SKM-1 treated with dmso at 0.1 percent for 144 hours (cell line): ENCODE results near the gene SOD3.

Experiments used
- DNase-seq: peaks from one replicate; lab custom pipeline; 2025; ENCODE audit not compliant: unreplicated experiment; lab: John Stamatoyannopoulos, UW

The SOD3 gene

DNA sequence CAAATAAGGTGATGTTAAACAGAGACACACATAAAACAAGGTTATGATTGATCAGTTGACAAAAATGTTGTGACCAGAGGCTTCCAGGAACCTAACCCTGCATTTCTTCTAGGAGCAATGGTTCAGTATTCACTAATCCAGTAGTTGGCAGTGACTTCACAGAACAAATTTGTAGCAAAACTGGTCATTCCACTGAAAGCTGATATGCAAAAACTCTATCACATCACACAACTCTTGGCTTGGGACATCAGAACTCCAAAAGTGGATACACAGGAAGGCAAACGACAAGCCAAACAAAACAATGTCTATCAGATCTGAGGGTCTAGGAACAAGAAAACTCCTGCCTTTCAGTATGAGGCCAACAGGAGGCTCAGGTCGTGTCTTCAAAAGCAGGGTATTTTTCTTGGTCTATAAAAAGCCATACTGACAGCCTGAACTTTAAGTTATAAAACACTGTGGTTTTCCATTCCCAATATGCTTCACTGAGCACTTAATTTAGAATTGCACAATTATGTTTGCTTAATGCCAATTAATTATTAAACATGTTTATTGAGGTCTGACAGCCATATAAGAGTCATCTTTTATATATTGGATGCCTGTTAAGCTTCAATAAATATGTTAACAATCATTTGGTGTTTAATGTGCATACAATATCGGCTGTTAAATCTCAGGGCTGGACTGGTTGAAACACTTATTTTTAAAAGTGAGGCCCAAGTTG lies 45.6 kb downstream of the SOD3 start:
- DNase-seq: no peak

DNA sequence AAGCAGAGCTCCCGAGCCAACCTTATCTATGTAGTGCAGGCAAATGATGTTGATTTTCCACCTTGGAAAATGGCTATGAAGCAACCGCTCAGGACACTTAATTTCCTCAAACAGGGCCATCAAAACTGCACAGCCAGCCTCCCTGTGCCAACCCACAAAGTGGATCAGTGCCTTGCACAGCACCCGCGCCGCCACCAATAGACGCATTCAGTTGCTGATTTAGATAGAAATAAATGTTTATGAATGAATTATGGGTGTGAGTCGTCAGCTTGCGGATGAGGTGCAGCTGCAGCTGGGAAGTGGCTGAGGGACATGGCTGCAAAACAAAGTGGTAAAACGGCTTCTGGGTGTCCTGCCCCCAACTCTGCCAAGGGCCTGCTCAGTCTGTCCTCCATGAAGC lies 47.0 kb downstream of the SOD3 start:
- DNase-seq: no peak

DNA sequence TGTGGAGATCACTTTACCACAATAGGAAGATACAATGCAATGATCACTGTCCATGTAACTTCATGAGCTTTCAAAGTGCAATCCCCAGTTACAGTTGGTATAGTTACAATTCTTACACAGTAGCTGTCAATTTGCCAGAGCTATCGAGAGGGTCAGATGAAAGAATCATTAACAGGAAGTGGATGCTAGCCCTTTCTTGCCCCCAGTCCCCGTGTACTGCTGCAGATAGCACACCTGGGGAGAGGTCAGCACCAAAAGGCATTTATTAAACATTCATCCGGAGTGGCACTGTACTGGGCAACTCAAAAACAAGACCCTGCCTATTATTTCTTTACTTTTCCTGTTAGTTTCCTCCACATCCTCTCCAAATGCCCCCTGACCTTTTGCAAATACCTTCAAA lies 47.7 kb downstream of the SOD3 start:
- no peak for DNase-seq

DNA sequence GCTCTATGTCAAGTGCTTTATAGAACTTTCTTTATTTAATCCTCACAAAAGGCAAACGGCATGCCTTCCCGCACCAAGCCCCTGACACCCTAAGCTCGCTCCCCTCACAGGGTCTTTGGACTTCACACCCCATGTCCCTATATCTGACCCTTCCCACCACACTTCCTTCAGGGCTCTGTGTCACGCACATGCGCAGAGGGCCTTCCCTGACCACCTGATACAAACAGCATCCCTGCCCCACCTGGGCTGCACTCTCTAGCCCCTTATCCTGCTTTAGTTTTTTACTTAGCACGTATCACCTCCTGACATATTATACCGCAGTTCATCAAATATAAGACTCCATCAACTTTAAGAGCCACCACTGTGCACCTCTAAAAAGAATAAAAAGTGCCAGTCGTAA lies 49.8 kb downstream of the SOD3 start:
- DNase-seq: no peak

DNA sequence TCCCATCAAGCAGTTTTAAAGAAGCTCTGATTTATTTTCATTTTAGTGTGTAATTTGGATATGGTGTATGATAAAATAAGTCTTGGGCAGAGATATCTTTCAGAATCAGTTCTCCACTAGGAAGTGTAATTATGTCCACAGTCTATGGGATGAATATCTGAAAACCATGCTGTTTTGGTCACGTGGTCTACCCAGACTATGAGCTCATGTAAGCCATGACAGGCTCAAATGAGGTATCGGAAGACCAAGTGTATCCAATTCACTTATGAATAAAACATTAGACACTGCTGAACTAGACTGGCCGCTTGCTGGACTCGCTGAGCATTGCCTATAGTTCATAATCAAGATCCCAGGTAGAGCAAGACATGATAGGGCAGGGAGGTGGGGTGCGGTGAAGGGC lies 50.5 kb downstream of the SOD3 start:
- no peak for DNase-seq

DNA sequence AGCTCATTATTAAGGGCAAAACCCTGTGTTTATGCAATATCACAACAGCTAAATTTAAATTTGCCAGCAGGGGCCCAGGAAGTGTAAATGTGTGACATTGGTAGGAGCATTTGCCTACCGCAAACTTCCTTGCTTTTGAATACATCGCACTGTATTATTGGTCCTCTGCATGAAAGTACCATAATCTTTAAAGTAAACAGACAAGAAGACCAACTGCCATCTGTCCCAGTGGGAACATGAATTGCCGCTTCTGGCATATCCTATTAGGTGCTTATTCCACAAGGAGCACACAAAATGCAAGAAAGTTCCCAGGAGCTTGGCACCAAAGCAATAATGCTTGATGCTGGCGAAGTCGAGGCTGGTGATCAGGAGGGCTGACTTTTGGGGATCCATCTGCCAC lies 51.3 kb downstream of the SOD3 start:
- no peak for DNase-seq

DNA sequence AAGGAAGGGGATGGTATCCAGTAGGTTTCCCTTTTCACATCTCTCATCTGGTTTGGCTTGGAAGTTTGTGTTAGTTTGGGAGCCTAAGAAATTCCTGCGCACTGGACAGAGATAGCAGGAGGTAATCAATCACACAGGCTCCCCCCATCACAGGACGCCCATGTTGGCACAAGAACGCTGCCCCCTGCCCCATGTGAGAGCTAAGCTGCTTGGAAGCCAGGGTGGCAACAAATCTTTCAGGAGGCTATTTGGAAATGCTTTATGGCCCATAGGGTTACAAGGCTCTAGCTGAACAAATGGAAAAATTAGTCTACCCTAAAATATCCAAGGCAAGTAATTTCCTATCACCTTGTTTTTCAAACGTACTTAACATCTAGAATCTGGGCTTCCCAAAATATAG lies 54.0 kb downstream of the SOD3 start:
- no peak for DNase-seq

DNA sequence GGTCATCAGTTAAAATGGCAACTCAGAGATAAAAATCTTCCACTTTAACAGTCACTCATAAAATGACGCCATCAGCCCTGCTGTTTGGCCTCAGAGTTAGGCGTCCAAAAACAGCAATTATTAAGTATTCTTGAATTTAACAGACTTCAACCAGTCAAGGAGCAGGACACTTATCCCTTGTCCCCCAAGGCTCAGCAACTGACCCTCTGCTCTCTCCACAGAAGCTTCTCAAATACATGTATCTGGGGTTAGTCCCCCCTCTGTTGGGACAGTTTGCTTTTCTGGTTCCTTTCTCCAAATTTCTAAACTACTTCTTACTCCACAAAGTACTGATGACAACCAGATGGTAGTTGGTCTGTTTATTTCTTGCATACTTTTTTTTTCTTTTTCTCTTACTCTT lies 54.4 kb downstream of the SOD3 start:
- DNase-seq: no peak
